ENCODE results near the gene PTPRK.

Gene PTPRK

DNA sequence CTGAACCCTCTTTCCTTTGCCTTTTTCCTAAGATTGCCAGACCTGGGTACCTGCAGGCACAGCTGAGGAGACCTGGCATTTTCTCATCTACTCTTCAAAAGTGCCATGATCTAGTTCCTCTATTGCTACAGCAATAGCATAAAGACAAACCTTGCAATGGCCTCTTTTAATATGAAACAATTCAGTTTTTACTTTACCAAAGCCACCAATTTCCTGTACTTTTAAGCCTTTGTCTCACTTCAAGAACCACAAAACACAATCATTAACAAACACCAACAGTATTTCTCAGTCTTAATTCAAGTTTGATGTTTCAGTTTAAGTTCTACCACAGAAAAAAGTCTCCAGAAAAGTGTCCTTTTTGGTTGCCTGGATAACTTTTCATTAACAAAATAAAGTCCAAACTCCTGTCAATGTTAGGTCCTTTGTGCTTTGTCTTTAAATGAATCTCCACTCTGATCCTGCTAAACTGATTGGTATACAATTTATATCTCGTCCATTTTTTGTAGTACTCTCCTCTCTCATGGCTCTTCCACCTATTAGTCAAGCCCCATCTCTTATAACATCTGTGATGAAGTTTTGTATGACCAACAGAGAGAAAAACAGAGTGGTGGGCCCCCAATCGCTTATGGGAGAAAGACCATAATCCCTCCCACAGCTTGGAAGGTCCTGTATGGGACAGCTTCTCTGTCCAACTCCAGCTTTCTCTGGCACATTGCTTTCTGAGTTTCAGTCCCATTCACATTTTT is 569.1 kb downstream of the PTPRK start:
- TF ChIP-seq POU6F1 (CRISPR knock-in tag; IDR thresholded peaks at IDR 0.05; ENCODE audit: borderline replicate concordance, low read depth) (no peak), SNAI2 (CRISPR knock-in tag; IDR thresholded peaks at IDR 0.05) (no peak), CSRNP3 (CRISPR knock-in tag; IDR thresholded peaks at IDR 0.05) (no peak), ZFP30 (CRISPR knock-in tag; IDR thresholded peaks at IDR 0.05) (no peak), ISL1 (CRISPR knock-in tag; IDR thresholded peaks at IDR 0.05) (no peak), GLIS3 (CRISPR knock-in tag; IDR thresholded peaks at IDR 0.05) (no peak), ARNTL (CRISPR knock-in tag; IDR thresholded peaks at IDR 0.05; ENCODE audit: borderline replicate concordance, low read depth) (no peak), TCF4 (CRISPR knock-in tag; IDR thresholded peaks at IDR 0.05; ENCODE audit: borderline replicate concordance) (no peak), OSR1 (CRISPR knock-in tag; IDR thresholded peaks at IDR 0.05) (no peak), TOX (CRISPR knock-in tag; IDR thresholded peaks at IDR 0.05; ENCODE audit: borderline replicate concordance) (no peak), ZNF8 (CRISPR knock-in tag; IDR thresholded peaks at IDR 0.05) (no peak), CREB5 (CRISPR knock-in tag; IDR thresholded peaks at IDR 0.05; ENCODE audit: low read depth) (no peak)
- no peak for ATAC-seq

DNA sequence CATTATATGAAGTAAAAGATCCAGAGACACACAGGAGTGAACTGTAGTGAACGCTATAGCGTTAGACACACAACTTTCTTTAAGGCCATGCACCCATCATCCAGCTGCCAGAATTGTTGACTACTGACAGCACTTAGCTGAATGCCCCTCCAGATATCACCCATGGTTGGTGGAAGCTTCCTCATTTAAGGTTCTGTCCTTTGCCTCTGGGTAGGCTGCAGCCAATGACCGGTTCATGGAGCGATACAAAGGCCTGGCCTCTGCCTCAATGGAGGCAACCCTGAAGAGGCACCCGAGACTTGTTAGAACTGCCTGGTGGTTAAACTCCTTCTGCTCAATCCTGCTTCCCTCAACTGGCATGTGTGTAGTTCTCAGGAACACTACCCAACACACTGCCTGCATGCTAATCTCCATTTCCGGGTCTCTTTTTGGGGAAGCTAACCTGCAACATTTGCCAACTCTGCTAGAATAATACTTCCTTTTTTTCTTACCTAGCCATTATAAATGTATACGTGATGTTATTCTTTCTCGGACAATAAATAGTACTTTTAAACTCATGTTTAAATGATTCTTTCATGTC is 569.7 kb downstream of the PTPRK start:
- ATAC-seq: no peak
- TF ChIP-seq TOX (CRISPR knock-in tag; IDR thresholded peaks at IDR 0.05; ENCODE audit: borderline replicate concordance): no peak
- TF ChIP-seq OSR1 (CRISPR knock-in tag; IDR thresholded peaks at IDR 0.05): no peak
- no peak for TF ChIP-seq CSRNP3 (CRISPR knock-in tag; IDR thresholded peaks at IDR 0.05)
- no peak for TF ChIP-seq ESRRG (CRISPR knock-in tag; IDR thresholded peaks at IDR 0.05)
- no peak for TF ChIP-seq BACH2 (CRISPR knock-in tag; IDR thresholded peaks at IDR 0.05; ENCODE audit: borderline replicate concordance)
- TF ChIP-seq SNAI2 (CRISPR knock-in tag; IDR thresholded peaks at IDR 0.05): no peak
- TF ChIP-seq CSDC2 (CRISPR knock-in tag; IDR thresholded peaks at IDR 0.05): no peak
- TF ChIP-seq ZNF8 (CRISPR knock-in tag; IDR thresholded peaks at IDR 0.05): no peak
- TF ChIP-seq PATZ1 (CRISPR knock-in tag; IDR thresholded peaks at IDR 0.05; ENCODE audit: borderline replicate concordance): no peak
- TF ChIP-seq CREB5 (CRISPR knock-in tag; IDR thresholded peaks at IDR 0.05; ENCODE audit: low read depth): no peak
- TF ChIP-seq PPARA (CRISPR knock-in tag; IDR thresholded peaks at IDR 0.05; ENCODE audit: borderline replicate concordance): no peak
- TF ChIP-seq TCF4 (CRISPR knock-in tag; IDR thresholded peaks at IDR 0.05; ENCODE audit: borderline replicate concordance): no peak
- TF ChIP-seq ISL1 (CRISPR knock-in tag; IDR thresholded peaks at IDR 0.05): no peak

GRCh38 chr6:127949251-127949650 is 571.1 kb downstream of the PTPRK start:
- ATAC-seq: no peak
- no peak for TF ChIP-seq PPARA (CRISPR knock-in tag; IDR thresholded peaks at IDR 0.05; ENCODE audit: borderline replicate concordance)
- TF ChIP-seq ARNTL (CRISPR knock-in tag; IDR thresholded peaks at IDR 0.05; ENCODE audit: borderline replicate concordance, low read depth): no peak
- TF ChIP-seq ZNF8 (CRISPR knock-in tag; IDR thresholded peaks at IDR 0.05): no peak
- TF ChIP-seq PATZ1 (CRISPR knock-in tag; IDR thresholded peaks at IDR 0.05; ENCODE audit: borderline replicate concordance): no peak
- TF ChIP-seq CREB5 (CRISPR knock-in tag; IDR thresholded peaks at IDR 0.05; ENCODE audit: low read depth): no peak
- TF ChIP-seq ZFP3 (CRISPR knock-in tag; IDR thresholded peaks at IDR 0.05): no peak
- TF ChIP-seq ZFP30 (CRISPR knock-in tag; IDR thresholded peaks at IDR 0.05): no peak
- no peak for TF ChIP-seq GLIS3 (CRISPR knock-in tag; IDR thresholded peaks at IDR 0.05)
- TF ChIP-seq POU6F1 (CRISPR knock-in tag; IDR thresholded peaks at IDR 0.05; ENCODE audit: borderline replicate concordance, low read depth): no peak
- TF ChIP-seq TOX (CRISPR knock-in tag; IDR thresholded peaks at IDR 0.05; ENCODE audit: borderline replicate concordance): no peak

Measured in SK-N-SH treated with all-trans-retinoic acid at 6 μM for 48 hours (cell line).